ENCODE measurements around the gene NARS2.

DNA sequence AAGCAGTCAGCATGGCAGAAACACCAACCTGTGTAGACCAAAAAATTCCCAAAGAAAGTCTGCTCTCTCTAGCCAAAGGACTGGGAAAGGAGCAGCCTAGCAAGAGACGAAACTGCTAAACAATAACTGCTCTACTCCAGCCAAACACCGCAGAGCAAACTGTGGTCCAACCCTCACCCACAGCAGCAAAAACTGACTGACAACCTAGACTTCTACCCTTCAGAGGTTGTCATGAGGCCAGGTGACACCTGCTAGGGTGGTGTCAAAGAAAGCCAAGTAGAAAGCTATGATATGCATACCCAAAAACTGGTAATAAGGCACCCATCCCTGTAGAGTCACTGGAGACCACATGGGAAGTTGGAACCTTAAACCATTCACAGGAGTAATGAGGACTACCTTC, 168.9 kb downstream of the NARS2 start:
- TF ChIP-seq, protein P1, sequence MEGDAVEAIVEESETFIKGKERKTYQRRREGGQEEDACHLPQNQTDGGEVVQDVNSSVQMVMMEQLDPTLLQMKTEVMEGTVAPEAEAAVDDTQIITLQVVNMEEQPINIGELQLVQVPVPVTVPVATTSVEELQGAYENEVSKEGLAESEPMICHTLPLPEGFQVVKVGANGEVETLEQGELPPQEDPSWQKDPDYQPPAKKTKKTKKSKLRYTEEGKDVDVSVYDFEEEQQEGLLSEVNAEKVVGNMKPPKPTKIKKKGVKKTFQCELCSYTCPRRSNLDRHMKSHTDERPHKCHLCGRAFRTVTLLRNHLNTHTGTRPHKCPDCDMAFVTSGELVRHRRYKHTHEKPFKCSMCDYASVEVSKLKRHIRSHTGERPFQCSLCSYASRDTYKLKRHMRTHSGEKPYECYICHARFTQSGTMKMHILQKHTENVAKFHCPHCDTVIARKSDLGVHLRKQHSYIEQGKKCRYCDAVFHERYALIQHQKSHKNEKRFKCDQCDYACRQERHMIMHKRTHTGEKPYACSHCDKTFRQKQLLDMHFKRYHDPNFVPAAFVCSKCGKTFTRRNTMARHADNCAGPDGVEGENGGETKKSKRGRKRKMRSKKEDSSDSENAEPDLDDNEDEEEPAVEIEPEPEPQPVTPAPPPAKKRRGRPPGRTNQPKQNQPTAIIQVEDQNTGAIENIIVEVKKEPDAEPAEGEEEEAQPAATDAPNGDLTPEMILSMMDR (IDR thresholded peaks at IDR 0.05; ENCODE audit: low read length): no peak
- TF ChIP-seq EZH2 (IDR thresholded peaks at IDR 0.05; ENCODE audit: borderline replicate concordance, low read length): no peak
